H1 (cell line): ENCODE data around the gene LRP3. TPM values are rescaled to one million over a fixed set of nuclear protein-coding genes. Genes with fewer than 3 reads are reported as not detected.

Experiments
- MAFK ChIP-seq: IDR thresholded peaks from 2 replicates; pipeline ENCODE4 v1.6.1; 2012; ENCODE audit warnings: low read depth, mild to moderate bottlenecking, improper control_type of control experiment, low read length
- MAX ChIP-seq: IDR thresholded peaks from 2 replicates; pipeline ENCODE4 v1.6.1; 2012; ENCODE audit warnings: inconsistent platforms
- RNF2 ChIP-seq: fragments of 200-900, 300-1000 bp; sonication (generic); IDR thresholded peaks from 2 replicates; pipeline ENCODE4 v1.7.1; 2016; ENCODE audit warnings: borderline replicate concordance, low read depth, mild to moderate bottlenecking, antibody characterized with exemption, low read length; ENCODE audit not compliant: poor library complexity, severe bottlenecking; ENCODE audit errors: missing control alignments
- SP4 ChIP-seq: IDR thresholded peaks from 2 replicates; pipeline ENCODE4 v1.6.1; 2012; ENCODE audit warnings: low read length, inconsistent platforms
- SUZ12 ChIP-seq: fragments of 200-600 bp; sonication (generic); IDR thresholded peaks from 2 replicates; pipeline ENCODE4 v1.6.1; 2012; ENCODE audit warnings: mild to moderate bottlenecking, inconsistent platforms, low read length, moderate library complexity, mixed read lengths
- TAF1 ChIP-seq: IDR thresholded peaks from 2 replicates; pipeline ENCODE4 v1.6.1; 2011; ENCODE audit warnings: mild to moderate bottlenecking, low read depth, low read length
- TEAD4 ChIP-seq: IDR thresholded peaks from 2 replicates; pipeline ENCODE4 v1.6.1; 2012; ENCODE audit warnings: low read depth, low read length, inconsistent platforms, mixed read lengths
- polyA plus RNA-seq, 7 experiments: library from polyadenylated mRNA; depleted of rRNA in 3 of 7; stranded (reverse) in 5 of 7; unstranded in 2 of 7; fragments of >200 nt in 5 of 7; fragments of 200-250 nt in 2 of 7; gene quantifications; 1 replicate in 5 of 7; 2 replicates in 1 of 7; 4 replicates in 1 of 7; pipeline versions ENCODE4 v1.2.1 to v1.2.3, GENCODE V29; 2011 to 2013; ENCODE audit warnings: missing spikeins in 2 of 7, mixed read lengths in 2 of 7
- total RNA-seq: library from RNA; stranded (reverse); fragmentation: NEBNext Ultra II Directional; extraction: Animal tissue kit (Norgen Biotek cat#: 25700); gene quantifications from 2 replicates; pipeline ENCODE4 v1.2.1, GENCODE V29; 2021

The LRP3 gene
- total and polyA plus RNA-seq, 2 of the 8 experiments (the other 6 are each of a cell fraction or from before 2014, with no cell fraction given): 30.3 to 33.7 TPM

GRCh38 chr19:33159149-33159548 lies 35.0 kb upstream of the LRP3 start (continued):
- TF ChIP-seq TEAD4: no peak
- no peak for TF ChIP-seq TAF1
- TF ChIP-seq RNF2: no peak
- no peak for TF ChIP-seq SP4
- TF ChIP-seq SUZ12: no peak
- TF ChIP-seq MAFK: no peak
- TF ChIP-seq MAX: no peak
